Activated naive CD4-positive, alpha-beta T cell treated with anti-CD3 and anti-CD28 coated beads, Interleukin-2, amount 10 ng/mL, durations not matched to agents 7 days and 5 days (primary cell): ENCODE data around the gene CDH13.

Experiments
- CTCF ChIA-PET: fragments of 350-600 bp; sonication (Branson Sonifier 250); formaldehyde crosslinking; loops from one replicate; lab custom pipeline; 2021; ENCODE audit warnings: antibody characterized with exemption; lab: Charles Lee
- DNase-seq: peaks from one replicate; pipeline ENCODE4 v3.0.0-alpha.2; 2020
- H3K27ac Mint-ChIP-seq: one replicate; pipeline ENCODE4 v1.8.0; 2021; ENCODE audit warnings: mild to moderate bottlenecking, moderate library complexity, mixed read lengths
- H3K27me3 Mint-ChIP-seq: one replicate; pipeline ENCODE4 v1.8.0; 2021; ENCODE audit warnings: mild to moderate bottlenecking, mixed read lengths
- H3K36me3 Mint-ChIP-seq: one replicate; pipeline ENCODE4 v1.8.0; 2021; ENCODE audit warnings: mixed read lengths
- H3K4me1 Mint-ChIP-seq: one replicate; pipeline ENCODE4 v1.8.0; 2021; ENCODE audit warnings: mixed read lengths
- H3K4me3 Mint-ChIP-seq: one replicate; pipeline ENCODE4 v1.8.0; 2021; ENCODE audit warnings: mild to moderate bottlenecking, moderate library complexity, mixed read lengths
- H3K9me3 Mint-ChIP-seq: one replicate; pipeline ENCODE4 v1.8.0; 2021; ENCODE audit warnings: mixed read lengths

The CDH13 gene

DNA sequence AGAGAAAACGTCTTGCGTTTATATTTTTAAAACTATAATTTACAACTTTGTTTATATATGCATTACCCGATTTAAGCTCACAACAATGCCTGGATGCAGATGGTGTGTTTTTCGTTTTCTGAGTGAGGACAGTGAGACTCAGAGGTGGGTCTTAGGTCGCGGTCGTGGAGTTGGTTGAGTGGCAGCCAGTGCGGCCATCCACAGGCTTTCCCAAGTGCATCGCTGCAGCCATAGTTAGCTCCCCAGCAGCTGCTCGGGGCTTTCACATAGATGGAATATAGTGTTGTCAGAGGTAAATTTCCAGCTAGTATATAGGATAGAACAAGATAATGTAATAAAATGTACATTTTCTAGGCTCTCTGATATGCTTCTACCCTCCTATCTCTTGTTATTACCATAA lies 417.8 kb downstream of the CDH13 start:
- no peaks in the 10 kb centered on the region for H3K36me3 Mint-ChIP-seq
- DNase-seq = no peak
- H3K9me3 Mint-ChIP-seq = peaks cover 2% of the 10 kb centered on the region
- H3K4me3 Mint-ChIP-seq = no peak overlapping the region
- CTCF ChIA-PET = no interaction called here
- H3K27ac Mint-ChIP-seq = no peak overlapping the region
- H3K4me1 Mint-ChIP-seq = no peaks in the 10 kb centered on the region
- H3K27me3 Mint-ChIP-seq = no peaks in the 10 kb centered on the region

- peaks cover 5% of the 10 kb centered on the region for H3K9me3 Mint-ChIP-seq
- DNase-seq = no peak
- no peak overlapping the region for H3K27ac Mint-ChIP-seq
- H3K36me3 Mint-ChIP-seq = no peaks in the 10 kb centered on the region
- no peaks in the 10 kb centered on the region for H3K27me3 Mint-ChIP-seq
- no peak overlapping the region for H3K4me3 Mint-ChIP-seq
- CTCF ChIA-PET = no interaction called here
- H3K4me1 Mint-ChIP-seq = no peaks in the 10 kb centered on the region
These were observed 419.0 kb downstream of the CDH13 start for GRCh38 chr16:83045790-83046189.

GRCh38 chr16:83046664-83047063 lies 419.9 kb downstream of the CDH13 start:
- no peak for DNase-seq
- Mint-ChIP-seq H3K4me3 (no peak overlapping the region), H3K27ac (no peak overlapping the region), H3K36me3 (no peaks in the 10 kb centered on the region), H3K9me3 (peaks cover 5% of the 10 kb centered on the region), H3K4me1 (no peaks in the 10 kb centered on the region), H3K27me3 (no peaks in the 10 kb centered on the region)
- CTCF ChIA-PET = no interaction called here

DNA sequence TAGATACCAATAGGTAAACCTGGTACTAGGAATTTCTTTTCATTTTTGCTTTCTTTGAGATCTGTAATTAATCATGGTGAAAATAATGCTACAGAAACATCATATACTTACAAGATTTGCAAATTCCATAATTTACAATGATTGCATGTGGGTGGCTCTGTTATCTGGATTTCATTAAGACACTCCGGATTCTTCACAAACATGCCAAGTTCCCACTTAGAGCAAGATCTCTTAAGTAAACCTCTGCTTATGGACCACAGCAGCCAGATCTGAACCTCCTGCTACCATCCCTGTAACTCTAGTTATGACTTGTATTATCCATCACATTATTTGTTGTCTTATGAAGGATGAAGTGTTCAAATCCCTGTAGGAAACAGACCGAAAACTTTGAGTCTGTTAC lies 424.7 kb downstream of the CDH13 start:
- Mint-ChIP-seq H3K4me1 (no peaks in the 10 kb centered on the region), H3K27ac (no peak overlapping the region), H3K4me3 (no peak overlapping the region), H3K27me3 (no peaks in the 10 kb centered on the region), H3K9me3 (peaks cover 5% of the 10 kb centered on the region), H3K36me3 (no peaks in the 10 kb centered on the region)
- CTCF ChIA-PET = no interaction called here
- DNase-seq = no peak

DNA sequence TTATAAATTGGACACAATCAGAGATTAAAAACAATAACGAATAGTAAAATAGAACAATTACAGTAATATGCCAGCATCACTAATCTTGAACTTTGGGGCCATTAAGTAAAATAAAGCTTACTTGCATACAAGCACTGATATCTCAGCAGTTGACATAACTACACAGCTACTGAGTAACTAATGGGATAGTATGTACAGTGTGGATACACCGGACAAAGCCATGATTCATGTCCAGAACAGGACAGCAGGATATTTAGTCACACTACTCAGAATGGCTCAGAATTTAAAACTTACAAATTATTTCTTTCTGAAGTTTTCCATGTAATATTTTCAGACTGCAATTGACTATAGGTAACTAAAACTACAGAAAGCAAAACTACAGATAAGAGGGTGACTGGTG lies 427.5 kb downstream of the CDH13 start:
- H3K4me1 Mint-ChIP-seq = no peaks in the 10 kb centered on the region
- H3K4me3 Mint-ChIP-seq = no peak overlapping the region
- H3K36me3 Mint-ChIP-seq = no peaks in the 10 kb centered on the region
- H3K9me3 Mint-ChIP-seq = peaks cover 5% of the 10 kb centered on the region
- H3K27me3 Mint-ChIP-seq = no peaks in the 10 kb centered on the region
- H3K27ac Mint-ChIP-seq = no peak overlapping the region
- CTCF ChIA-PET = no interaction called here
- no peak for DNase-seq

DNA sequence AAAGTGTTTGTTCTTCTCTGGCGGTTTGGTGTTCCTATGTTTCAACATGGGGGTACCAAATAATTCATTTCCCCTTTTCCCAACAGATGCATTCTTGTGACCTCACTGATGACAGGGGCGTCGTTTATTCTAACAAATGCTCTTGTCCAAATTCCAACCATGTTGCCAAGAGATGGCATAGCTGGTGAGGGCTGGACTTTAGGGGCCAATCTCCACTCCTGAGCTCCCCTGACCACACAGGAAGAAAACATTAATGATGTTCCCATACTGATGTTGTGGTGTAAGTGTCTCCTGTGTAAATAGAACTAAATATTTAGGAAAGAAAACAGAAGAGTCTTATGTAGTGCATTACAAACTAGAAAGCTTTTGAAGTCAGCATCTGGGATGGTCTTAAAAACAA lies 431.6 kb downstream of the CDH13 start:
- peaks cover 4% of the 10 kb centered on the region for H3K9me3 Mint-ChIP-seq
- no peak overlapping the region for H3K4me3 Mint-ChIP-seq
- H3K4me1 Mint-ChIP-seq = no peaks in the 10 kb centered on the region
- DNase-seq = no peak
- H3K27ac Mint-ChIP-seq = no peak overlapping the region
- H3K36me3 Mint-ChIP-seq = no peaks in the 10 kb centered on the region
- no peaks in the 10 kb centered on the region for H3K27me3 Mint-ChIP-seq
- CTCF ChIA-PET = no interaction called here

GRCh38 chr16:83059237-83059636 lies 432.5 kb downstream of the CDH13 start:
- H3K4me1 Mint-ChIP-seq = no peaks in the 10 kb centered on the region
- DNase-seq = no peak
- CTCF ChIA-PET = no interaction called here
- no peaks in the 10 kb centered on the region for H3K36me3 Mint-ChIP-seq
- peaks cover 6% of the 10 kb centered on the region for H3K9me3 Mint-ChIP-seq
- H3K4me3 Mint-ChIP-seq = no peak overlapping the region
- H3K27ac Mint-ChIP-seq = no peak overlapping the region
- H3K27me3 Mint-ChIP-seq = no peaks in the 10 kb centered on the region

DNA sequence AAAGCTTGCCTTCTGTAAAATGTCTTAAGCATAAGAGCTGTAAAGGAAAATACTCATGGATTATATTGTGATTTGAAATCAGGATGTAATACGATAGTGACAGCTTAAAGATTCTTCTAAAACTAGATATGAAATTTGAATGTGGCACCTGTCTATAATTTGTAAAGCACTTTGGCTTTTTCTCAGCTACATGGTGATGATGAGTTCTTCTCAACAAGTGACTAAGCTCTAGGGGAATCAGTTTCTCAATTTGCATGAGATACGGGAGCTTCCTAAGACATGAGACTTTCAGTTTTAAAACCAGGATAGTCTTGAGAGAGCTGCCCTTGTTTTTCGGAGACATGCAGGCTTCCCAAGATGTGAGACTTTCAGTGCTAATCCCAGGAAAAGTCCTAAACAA lies 439.2 kb downstream of the CDH13 start:
- CTCF ChIA-PET = no interaction called here

GRCh38 chr16:83066881-83067280 lies 440.1 kb downstream of the CDH13 start:
- CTCF ChIA-PET = no interaction called here

More for the DNA sequence above, 439.2 kb downstream of the CDH13 start:
- DNase-seq = no peak
- H3K27me3 Mint-ChIP-seq = no peaks in the 10 kb centered on the region
- H3K4me1 Mint-ChIP-seq = no peaks in the 10 kb centered on the region
- no peak overlapping the region for H3K27ac Mint-ChIP-seq
- no peak overlapping the region for H3K4me3 Mint-ChIP-seq
- peaks cover 20% of the 10 kb centered on the region for H3K9me3 Mint-ChIP-seq
- H3K36me3 Mint-ChIP-seq = no peaks in the 10 kb centered on the region

DNA sequence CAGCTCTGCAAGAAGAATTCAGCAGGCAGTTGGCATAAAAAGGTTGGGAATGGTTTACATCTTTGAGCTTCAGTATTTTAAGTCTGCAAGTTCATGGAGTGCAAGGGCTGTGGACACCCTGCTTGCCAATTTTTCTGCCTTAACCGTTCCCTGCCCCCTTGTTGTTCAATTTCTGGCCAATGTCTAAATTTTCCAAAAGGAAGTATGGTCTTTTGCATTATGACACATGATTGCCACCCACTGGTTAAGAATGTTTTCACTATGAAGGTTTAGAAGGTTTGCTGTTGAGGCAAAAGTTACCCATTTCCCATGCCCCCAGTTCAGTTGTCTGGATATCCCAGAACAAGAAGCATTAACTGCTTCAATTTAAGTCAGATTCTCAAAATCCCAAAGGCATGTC lies 441.9 kb downstream of the CDH13 start:
- CTCF ChIA-PET = no interaction called here
- Mint-ChIP-seq H3K27ac (no peak overlapping the region), H3K27me3 (no peaks in the 10 kb centered on the region), H3K36me3 (no peaks in the 10 kb centered on the region), H3K9me3 (peaks cover 16% of the 10 kb centered on the region), H3K4me1 (no peaks in the 10 kb centered on the region), H3K4me3 (no peak overlapping the region)
- DNase-seq = no peak

More at GRCh38 chr16:83066881-83067280, 440.1 kb downstream of the CDH13 start:
- no peaks in the 10 kb centered on the region for H3K36me3 Mint-ChIP-seq
- H3K9me3 Mint-ChIP-seq = peaks cover 20% of the 10 kb centered on the region
- H3K4me1 Mint-ChIP-seq = no peaks in the 10 kb centered on the region
- H3K4me3 Mint-ChIP-seq = no peak overlapping the region
- DNase-seq = no peak
- no peak overlapping the region for H3K27ac Mint-ChIP-seq
- H3K27me3 Mint-ChIP-seq = no peaks in the 10 kb centered on the region

GRCh38 chr16:83070416-83071209 lies 443.8 kb downstream of the CDH13 start:
- no peaks in the 10 kb centered on the region for H3K36me3 Mint-ChIP-seq
- H3K4me3 Mint-ChIP-seq = no peak overlapping the region
- H3K27me3 Mint-ChIP-seq = no peaks in the 10 kb centered on the region
- peaks cover 8% of the 10 kb centered on the region for H3K9me3 Mint-ChIP-seq
- H3K4me1 Mint-ChIP-seq = no peaks in the 10 kb centered on the region
- DNase-seq = no peak
- H3K27ac Mint-ChIP-seq = no peak overlapping the region
- CTCF ChIA-PET = no interaction called here

- Mint-ChIP-seq H3K36me3 (no peaks in the 10 kb centered on the region), H3K4me1 (no peaks in the 10 kb centered on the region), H3K27ac (no peak overlapping the region), H3K4me3 (no peak overlapping the region), H3K9me3 (peaks cover 2% of the 10 kb centered on the region), H3K27me3 (no peaks in the 10 kb centered on the region)
- DNase-seq = no peak
- CTCF ChIA-PET = no interaction called here
These were observed 449.2 kb downstream of the CDH13 start for GRCh38 chr16:83075956-83076355.

- Mint-ChIP-seq H3K27ac (no peak overlapping the region), H3K9me3 (peaks cover 12% of the 10 kb centered on the region), H3K27me3 (no peaks in the 10 kb centered on the region), H3K4me3 (no peak overlapping the region), H3K36me3 (no peaks in the 10 kb centered on the region), H3K4me1 (no peaks in the 10 kb centered on the region)
- no peak for DNase-seq
- CTCF ChIA-PET = no interaction called here
These were observed 456.6 kb downstream of the CDH13 start for GRCh38 chr16:83083361-83083760.

DNA sequence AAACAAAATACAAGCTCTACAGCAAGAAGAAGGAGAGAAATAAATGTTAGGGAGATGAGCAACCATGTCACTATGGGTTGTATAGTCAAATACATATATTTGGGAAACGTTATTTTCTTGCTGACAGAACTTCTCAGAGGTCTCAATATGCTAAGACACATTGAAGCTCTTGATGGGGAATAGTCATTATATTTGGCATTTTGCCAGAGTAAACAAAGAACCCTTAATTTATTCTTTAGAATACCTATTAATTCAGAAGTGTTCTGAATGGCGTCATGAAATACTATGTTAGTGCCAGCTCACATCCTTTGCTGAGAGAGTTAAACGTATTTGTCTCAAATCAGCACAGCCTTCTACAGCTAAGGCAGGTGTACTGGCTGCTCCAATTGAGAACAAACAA lies 458.9 kb downstream of the CDH13 start:
- H3K4me1 Mint-ChIP-seq = no peaks in the 10 kb centered on the region
- H3K36me3 Mint-ChIP-seq = no peaks in the 10 kb centered on the region
- H3K27me3 Mint-ChIP-seq = no peaks in the 10 kb centered on the region
- CTCF ChIA-PET = no interaction called here
- H3K27ac Mint-ChIP-seq = no peak overlapping the region
- no peak for DNase-seq
- H3K9me3 Mint-ChIP-seq = peaks cover 14% of the 10 kb centered on the region
- no peak overlapping the region for H3K4me3 Mint-ChIP-seq

- peaks cover 15% of the 10 kb centered on the region for H3K9me3 Mint-ChIP-seq
- H3K36me3 Mint-ChIP-seq = no peaks in the 10 kb centered on the region
- DNase-seq = no peak
- no peak overlapping the region for H3K4me3 Mint-ChIP-seq
- H3K4me1 Mint-ChIP-seq = no peaks in the 10 kb centered on the region
- H3K27ac Mint-ChIP-seq = no peak overlapping the region
- no peaks in the 10 kb centered on the region for H3K27me3 Mint-ChIP-seq
- CTCF ChIA-PET = no interaction called here
These were observed 469.3 kb downstream of the CDH13 start for GRCh38 chr16:83095941-83096692.
